HG03457 (cell line): ENCODE results near the gene GHRHR.
A peak's percentile ranks its signal among the peaks of the same experiment; 100 is the strongest.

Source experiments
- ATAC-seq: cut with Tn5 transposase; IDR thresholded peaks from one replicate; pipeline ENCODE4 v1.9.1; 2021; ENCODE audit warnings: moderate number of reproducible peaks; ENCODE audit not compliant: unreplicated experiment

The GHRHR gene

DNA sequence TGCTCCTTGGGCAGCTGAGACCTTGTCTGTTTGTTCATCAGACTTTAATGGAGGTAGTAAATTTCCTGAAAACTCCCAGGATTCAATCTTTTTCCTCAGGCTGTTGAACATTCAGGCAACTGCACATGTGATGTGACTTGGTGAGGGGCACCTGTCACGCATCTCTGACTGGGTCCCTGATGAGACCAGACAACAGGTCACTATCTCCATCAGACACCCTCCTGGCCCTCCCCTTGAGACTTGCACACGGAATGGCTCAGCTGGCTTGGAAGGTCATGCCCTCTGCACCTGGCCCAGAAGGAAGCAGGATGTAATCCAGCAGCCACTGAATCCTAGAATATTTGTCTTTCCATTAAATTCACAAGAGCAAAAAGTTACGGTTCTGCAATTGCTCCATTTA lies 36.2 kb upstream of the GHRHR start:
- ATAC-seq: no peak

- ATAC-seq: no peak
Measured at GRCh38 chr7:30928254-30928872, 35.4 kb upstream of the GHRHR start.

DNA sequence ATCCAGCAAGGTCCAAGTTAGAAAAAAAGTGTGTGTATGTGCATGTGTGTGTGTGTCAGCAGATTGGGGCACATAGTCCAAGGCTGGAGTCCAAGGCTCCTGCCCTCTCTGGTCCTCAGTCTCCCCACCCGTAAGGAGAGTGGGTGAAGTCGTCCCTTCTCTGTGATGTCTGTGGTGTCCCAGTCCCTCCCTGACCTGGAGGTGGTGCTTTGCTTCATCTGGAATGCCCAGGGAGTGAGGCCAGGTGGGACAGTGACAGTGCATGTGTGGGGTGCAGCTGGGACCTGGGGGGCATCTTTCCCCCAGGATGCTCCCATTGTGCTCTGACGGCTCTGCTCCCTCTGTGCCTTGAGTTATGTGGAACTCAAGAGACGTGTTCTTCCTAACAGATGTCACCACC lies 34.1 kb upstream of the GHRHR start:
- ATAC-seq: no peak

DNA sequence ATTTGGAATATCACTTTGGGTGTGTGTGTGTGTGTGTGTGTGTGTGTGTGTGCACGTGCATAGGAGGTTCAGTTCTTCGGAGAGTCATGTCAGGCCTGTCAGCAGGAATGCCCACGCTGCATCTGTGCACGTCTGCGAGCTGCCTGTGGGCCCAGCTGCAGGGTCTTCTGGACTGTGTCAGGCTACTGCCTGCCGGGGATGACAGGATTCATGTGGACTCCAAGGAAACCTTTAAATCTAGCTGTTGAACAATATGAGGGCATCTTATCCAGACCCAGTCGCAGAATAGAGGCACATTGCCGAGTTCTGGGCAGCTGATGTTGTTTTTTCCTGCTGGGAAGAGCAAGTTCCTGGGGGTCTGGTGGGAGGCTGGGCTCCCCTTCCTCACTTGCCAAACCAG lies 33.1 kb upstream of the GHRHR start:
- ATAC-seq: no peak

GRCh38 chr7:30931161-30931928 lies 32.4 kb upstream of the GHRHR start:
- no peak for ATAC-seq

DNA sequence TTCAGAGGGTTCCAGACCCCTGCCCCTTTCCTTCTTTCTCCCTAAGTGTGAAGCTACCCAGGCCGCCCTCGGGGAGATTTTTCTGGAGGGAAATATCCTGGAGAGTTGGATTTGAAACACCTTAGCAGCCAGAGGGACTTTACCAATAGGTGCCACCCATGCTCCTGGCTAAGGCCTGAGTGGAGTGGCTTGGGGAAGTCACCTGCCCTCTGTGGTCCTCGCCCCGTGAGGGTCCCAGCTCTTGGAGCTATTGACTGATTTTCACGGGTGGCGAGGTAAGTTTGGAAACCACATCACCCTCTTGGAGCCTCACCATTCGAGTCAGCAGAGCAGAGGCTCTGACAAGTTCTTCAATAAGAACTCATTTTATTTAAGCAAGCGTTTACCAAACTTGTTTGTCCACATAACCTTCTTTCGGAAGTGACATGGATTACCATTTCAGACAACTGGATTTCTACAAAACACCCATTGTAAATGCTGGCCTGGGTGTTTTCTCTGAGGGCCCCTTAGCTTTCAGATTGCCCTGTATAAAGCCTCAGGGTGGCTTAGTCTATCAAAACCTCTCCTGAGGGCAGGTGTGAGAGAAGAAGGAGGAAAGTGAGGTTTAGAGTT lies 31.7 kb upstream of the GHRHR start:
- no peak for ATAC-seq

DNA sequence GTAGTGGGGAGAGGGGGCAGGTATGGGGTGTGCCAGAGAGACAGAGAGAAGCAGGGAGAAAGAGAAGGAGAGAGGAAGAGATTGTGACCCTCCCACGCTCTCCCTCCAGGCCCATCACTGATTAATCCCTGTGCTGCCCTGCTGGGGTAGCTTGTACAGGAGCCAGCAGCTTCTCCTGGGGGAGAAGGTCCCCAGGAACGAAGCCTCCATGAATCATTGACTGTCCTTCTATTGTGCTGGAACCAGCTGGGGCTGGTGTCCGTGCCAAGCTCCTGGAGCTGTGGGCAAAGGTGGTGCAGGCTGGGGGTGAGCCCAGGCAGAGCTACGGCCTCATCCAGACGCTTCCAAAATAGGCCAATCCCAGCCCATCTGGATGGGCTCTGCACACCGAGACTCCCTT lies 31.2 kb upstream of the GHRHR start:
- ATAC-seq: no peak

- no peak for ATAC-seq
Measured at GRCh38 chr7:30933124-30933974, 30.4 kb upstream of the GHRHR start.

- no peak for ATAC-seq
Measured at GRCh38 chr7:30934225-30934624, 29.5 kb upstream of the GHRHR start.

DNA sequence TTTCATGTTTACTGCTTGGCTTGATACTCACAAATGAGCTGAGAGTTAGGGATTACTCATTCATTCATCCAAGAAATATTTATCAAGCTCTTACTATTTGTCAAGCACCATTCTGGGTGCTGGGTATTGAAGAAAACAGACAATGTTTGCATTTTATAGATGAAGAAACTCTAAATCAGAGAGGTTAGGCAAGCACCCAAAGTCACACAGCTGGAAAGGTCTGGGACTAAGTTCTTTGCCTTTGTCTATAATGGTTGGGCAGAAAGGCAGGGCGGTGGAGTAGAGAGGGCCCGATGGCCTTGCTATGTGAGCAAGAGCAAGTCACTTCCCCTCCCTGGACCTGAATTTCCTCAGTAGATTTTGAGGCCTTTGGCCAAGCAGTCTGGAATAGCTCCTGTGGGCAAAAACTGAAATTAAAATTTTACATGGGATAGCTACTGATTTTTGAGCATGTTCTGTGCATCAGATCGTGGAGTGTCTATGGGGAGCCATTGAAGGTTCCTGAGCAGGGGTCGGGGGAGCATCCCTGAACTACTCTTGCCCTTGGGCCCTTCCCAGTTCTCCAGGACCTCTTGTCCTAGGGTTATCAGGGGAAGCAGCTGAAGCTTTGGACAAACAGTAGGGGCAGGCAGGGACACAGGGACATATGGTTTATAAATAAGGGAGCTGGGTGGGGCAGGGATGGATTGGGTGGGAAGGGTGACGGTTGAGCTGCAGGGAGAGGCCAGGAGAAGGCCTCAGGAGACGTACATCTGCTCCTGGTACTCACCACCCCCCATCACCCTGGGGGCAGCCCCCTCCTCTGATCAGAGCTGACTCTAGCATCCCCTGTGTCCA lies 28.8 kb upstream of the GHRHR start:
- ATAC-seq: no peak

DNA sequence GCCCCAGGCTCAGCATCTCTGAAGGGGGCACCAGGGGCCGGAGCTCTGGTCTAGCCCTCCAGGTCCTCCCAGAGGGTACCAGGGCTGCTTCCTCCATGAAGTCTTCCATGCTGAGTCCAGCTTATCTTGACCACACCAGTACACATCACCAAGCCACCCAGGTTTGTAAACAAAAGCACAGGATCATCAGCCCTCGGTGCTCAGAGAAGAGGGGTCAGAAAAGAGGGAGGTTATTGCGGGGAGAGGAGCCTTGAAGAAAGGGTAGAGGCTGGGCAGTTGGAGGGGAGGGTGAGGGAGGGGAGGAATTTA lies 28.2 kb upstream of the GHRHR start:
- no peak for ATAC-seq

GRCh38 chr7:30936650-30937245 lies 27.0 kb upstream of the GHRHR start:
- no peak for ATAC-seq

DNA sequence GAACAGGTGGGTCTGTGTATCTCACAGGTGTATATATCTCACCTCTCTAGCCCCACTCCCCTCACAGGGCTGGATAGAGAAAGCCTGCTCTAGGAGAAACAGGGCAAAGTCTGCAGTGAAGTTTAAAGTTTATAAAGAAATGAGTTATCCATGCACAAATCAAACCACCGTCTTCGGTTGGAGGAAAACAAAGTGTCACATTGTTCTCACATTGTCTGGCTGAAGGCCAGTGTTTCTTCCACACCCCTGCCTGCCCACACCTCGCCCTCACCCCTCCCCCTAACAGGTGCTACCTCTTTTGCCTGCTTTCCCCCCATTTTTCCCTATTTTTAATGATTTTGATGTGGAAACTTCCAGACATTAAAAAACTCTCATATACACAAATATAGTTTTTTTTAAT lies 26.3 kb upstream of the GHRHR start:
- no peak for ATAC-seq

- peak; percentile 79 for ATAC-seq
Measured at GRCh38 chr7:30938435-30939316, 25.1 kb upstream of the GHRHR start.

DNA sequence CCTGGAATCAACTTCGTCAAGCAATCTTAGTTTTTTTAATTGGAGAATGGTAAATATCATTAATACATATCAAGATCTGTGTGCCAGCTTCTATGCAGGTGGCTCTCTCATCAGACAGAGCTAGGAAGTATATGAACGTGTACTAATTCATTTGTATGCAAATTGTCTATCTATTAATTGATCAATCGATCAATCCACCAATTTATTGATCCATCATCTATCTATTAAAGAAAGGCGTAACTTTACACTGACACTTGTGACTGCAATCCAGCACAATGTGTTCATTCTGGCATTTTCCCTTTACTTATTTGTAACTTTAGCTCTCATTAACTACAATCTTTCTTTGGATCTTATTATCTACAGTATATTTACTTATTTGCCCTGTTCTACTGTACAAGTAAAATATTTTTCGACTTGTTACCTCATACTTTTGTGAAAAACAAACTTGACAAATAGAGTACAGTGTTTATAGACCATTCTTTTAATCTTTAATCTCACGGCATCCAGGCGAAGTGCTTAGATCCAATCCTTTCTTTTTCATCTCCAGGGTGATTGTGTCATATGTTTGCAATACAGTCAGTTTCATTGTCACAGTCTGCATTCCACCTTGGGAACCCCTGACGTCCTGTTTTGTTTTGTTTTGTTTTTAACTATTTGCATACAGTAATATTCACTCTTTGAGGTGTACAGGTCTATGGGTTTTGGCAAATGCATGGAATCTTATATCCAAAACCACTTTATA lies 22.0 kb upstream of the GHRHR start:
- no peak for ATAC-seq

- no peak for ATAC-seq
Measured at GRCh38 chr7:30950197-30950596, 13.6 kb upstream of the GHRHR start.

DNA sequence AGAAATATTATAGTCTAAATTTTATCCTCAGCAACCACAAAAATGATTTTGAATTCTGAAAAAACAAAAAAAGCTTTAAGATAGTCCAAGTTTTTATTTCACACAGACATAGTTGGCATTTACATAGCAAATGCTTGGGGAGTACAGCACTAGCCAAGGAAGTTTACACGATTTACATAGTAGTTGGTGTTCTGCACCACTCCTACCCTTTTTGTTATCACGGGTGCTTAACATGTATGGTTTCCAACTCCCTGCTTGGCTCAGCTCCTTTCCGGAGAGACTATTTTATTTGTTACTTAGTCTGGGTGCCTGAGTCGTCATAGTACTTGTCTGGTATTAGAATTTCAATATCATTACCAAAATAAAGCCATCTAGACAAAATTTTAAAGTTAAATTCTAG lies 8.8 kb upstream of the GHRHR start:
- no peak for ATAC-seq

GRCh38 chr7:30956704-30957103 lies 7.0 kb upstream of the GHRHR start:
- no peak for ATAC-seq

GRCh38 chr7:30965372-30965771 lies 1.6 kb downstream of the GHRHR start:
- ATAC-seq: no peak
